SK-N-SH (cell line): Measurements from ENCODE around the gene RIMOC1. TPM values are rescaled to one million over a fixed set of nuclear protein-coding genes. Genes with fewer than 3 reads are reported as not detected.

ENCODE experiments used
- CTCF ChIA-PET: fragments of 300-600, 350-600 bp; formaldehyde crosslinking; extraction: SDS; loops from one replicate; lab custom pipeline; 2021; lab: Yijun Ruan, JAX
- POLR2A ChIA-PET: fragments of 350-600 bp; sonication (Branson Sonifier 250); formaldehyde crosslinking; extraction: SDS; loops from one replicate; lab custom pipeline; 2020; ENCODE audit warnings: antibody characterized with exemption, inconsistent platforms; lab: Yijun Ruan, JAX
- DNase-seq: peaks from one replicate; pipeline ENCODE4 v3.0.0; 2012
- H2AFZ ChIP-seq: fragments of 200-600 bp; sonication (generic); 2 replicates; pipeline ENCODE4 v1.8.1; 2016; ENCODE audit warnings: antibody characterized with exemption, mild to moderate bottlenecking, low read depth
- H3F3A ChIP-seq: fragments of 200-600 bp; sonication (generic); replicated peaks from 2 replicates; pipeline ENCODE3; 2016; ENCODE audit warnings: antibody characterized with exemption, mild to moderate bottlenecking; ENCODE audit not compliant: insufficient read depth
- H3K27ac ChIP-seq, 2 experiments: fragments of 200-500 bp in 1 of 2; fragments of 200-600 bp in 1 of 2; sonication (Bioruptor generic) in 1 of 2; sonication (generic), shearing (Covaris generic) in 1 of 2; 2 replicates each; pipeline versions ENCODE4 v1.5.1 to v1.6.1; 2014 to 2016; ENCODE audit warnings: low read depth in 2 of 2, inconsistent platforms in 1 of 2, low read length in 1 of 2, mild to moderate bottlenecking in 1 of 2, mixed read lengths in 1 of 2
- H3K27me3 ChIP-seq: fragments of 200-600 bp; sonication (generic), shearing (Covaris generic); 2 replicates; pipeline ENCODE4 v1.6.1; 2016; ENCODE audit warnings: mixed run types; ENCODE audit not compliant: insufficient read depth
- H3K36me3 ChIP-seq, 2 experiments: fragments of 200-500 bp in 1 of 2; fragments of 200-600 bp in 1 of 2; sonication (Bioruptor generic) in 1 of 2; sonication (generic) in 1 of 2; replicated peaks in 1 of 2; 2 replicates each; pipeline versions ENCODE3 to v1.5.1; 2014 to 2016; ENCODE audit warnings: low read length in 1 of 2, mild to moderate bottlenecking in 1 of 2; ENCODE audit not compliant: insufficient read depth in 2 of 2, control insufficient read depth in 1 of 2
- H3K4me1 ChIP-seq, 2 experiments: fragments of 200-500 bp in 1 of 2; fragments of 200-600 bp in 1 of 2; sonication (Bioruptor generic) in 1 of 2; sonication (generic), shearing (Covaris generic) in 1 of 2; 2 replicates each; pipeline versions ENCODE4 v1.5.1 to v1.6.1; 2014 to 2016; ENCODE audit warnings: low read depth in 1 of 2, low read length in 1 of 2, mixed run types in 1 of 2; ENCODE audit not compliant: insufficient read depth in 2 of 2, control insufficient read depth in 1 of 2
- H3K4me2 ChIP-seq: fragments of 200-600 bp; sonication (generic), shearing (Covaris generic); 2 replicates; pipeline ENCODE4 v1.6.1; 2017; ENCODE audit warnings: mixed run types
- H3K4me3 ChIP-seq, 2 experiments: fragments of 200-500 bp in 1 of 2; fragments of 200-600 bp in 1 of 2; sonication (Bioruptor generic) in 1 of 2; sonication (generic), shearing (Covaris generic) in 1 of 2; 2 replicates each; pipeline versions ENCODE4 v1.5.1 to v1.8.1; 2014 to 2016; ENCODE audit warnings: low read depth in 2 of 2, inconsistent platforms in 1 of 2, low read length in 1 of 2, mild to moderate bottlenecking in 1 of 2, mixed read lengths in 1 of 2, moderate library complexity in 1 of 2
- H3K79me2 ChIP-seq: fragments of 200-600 bp; sonication (generic); 2 replicates; pipeline ENCODE4 v1.8.1; 2017; ENCODE audit warnings: mild to moderate bottlenecking; ENCODE audit not compliant: insufficient read depth
- H3K9ac ChIP-seq: fragments of 200-600 bp; sonication (generic); 2 replicates; pipeline ENCODE4 v1.6.1; 2017; ENCODE audit warnings: mixed run types
- H3K9me2 ChIP-seq: fragments of 200-600 bp; sonication (generic); 2 replicates; pipeline ENCODE4 v1.6.1; 2017; ENCODE audit warnings: mixed run types
- H3K9me3 ChIP-seq: fragments of 200-600 bp; sonication (generic); 2 replicates; pipeline ENCODE4 v1.6.1; 2017; ENCODE audit warnings: mixed run types, mild to moderate bottlenecking, moderate library complexity
- H4K20me1 ChIP-seq: fragments of 200-600 bp; sonication (generic); 2 replicates; pipeline ENCODE4 v1.6.1; 2017; ENCODE audit warnings: mild to moderate bottlenecking, mixed run types; ENCODE audit not compliant: insufficient read depth
- EZH2phosphoT487 ChIP-seq: fragments of 200-600 bp; sonication (generic); IDR thresholded peaks from 2 replicates; pipeline ENCODE4 v1.6.1; 2017; ENCODE audit warnings: low read depth, mixed run types, mild to moderate bottlenecking, antibody characterized with exemption, moderate library complexity, borderline replicate concordance
- FOXJ3 ChIP-seq: sonication (generic); formaldehyde crosslinking; IDR thresholded peaks from 2 replicates; pipeline ENCODE4 v1.5.1; 2020; ENCODE audit warnings: mild to moderate bottlenecking, missing genetic modification reagents
- GABPA ChIP-seq: IDR thresholded peaks from 2 replicates; pipeline ENCODE4 v1.4.0; 2012; ENCODE audit warnings: low read depth, mild to moderate bottlenecking
- JUND ChIP-seq: IDR thresholded peaks from 2 replicates; pipeline ENCODE4 v1.4.0; 2012
- MAX ChIP-seq: IDR thresholded peaks from 2 replicates; pipeline ENCODE4 v1.4.0; 2012; ENCODE audit warnings: low read depth
- MXI1 ChIP-seq: IDR thresholded peaks from 2 replicates; pipeline ENCODE4 v1.6.1; 2012; ENCODE audit warnings: mild to moderate bottlenecking, low read depth, low read length, improper control_type of control experiment
- NFIC ChIP-seq: IDR thresholded peaks from 2 replicates; pipeline ENCODE4 v1.4.0; 2012; ENCODE audit warnings: borderline replicate concordance
- NRF1 ChIP-seq: IDR thresholded peaks from 2 replicates; pipeline ENCODE4 v1.6.1; 2012; ENCODE audit warnings: low read depth, mild to moderate bottlenecking, low read length
- PBX3 ChIP-seq: IDR thresholded peaks from 2 replicates; pipeline ENCODE4; 2012
- POLR2AphosphoS5 ChIP-seq: IDR thresholded peaks from 2 replicates; pipeline ENCODE4 v1.6.1; 2012; ENCODE audit warnings: low read depth, low read length
- RXRA ChIP-seq: IDR thresholded peaks from 2 replicates; pipeline ENCODE4 v1.4.0; 2012; ENCODE audit warnings: low read depth, mild to moderate bottlenecking, borderline replicate concordance
- SIN3A ChIP-seq: IDR thresholded peaks from 2 replicates; pipeline ENCODE4 v1.6.1; 2012; ENCODE audit warnings: low read depth, mild to moderate bottlenecking, low read length, moderate library complexity, borderline replicate concordance
- TAF1 ChIP-seq: IDR thresholded peaks from 2 replicates; pipeline ENCODE4 v1.6.1; 2012; ENCODE audit warnings: low read depth, mild to moderate bottlenecking, low read length, moderate library complexity, borderline replicate concordance
- TEAD4 ChIP-seq: IDR thresholded peaks from 2 replicates; pipeline ENCODE4 v1.4.0; 2012; ENCODE audit warnings: mild to moderate bottlenecking, borderline replicate concordance; ENCODE audit not compliant: insufficient read depth
- YY1 ChIP-seq: IDR thresholded peaks from 2 replicates; pipeline ENCODE4 v1.4.0; 2012; ENCODE audit warnings: low read depth, mild to moderate bottlenecking
- WGBS: methylation state at CpG from one replicate; pipeline ENCODE4 v1.1.6; 2017; ENCODE audit warnings: low lambda C conversion rate; 5-methylcytosine and 5-hydroxymethylcytosine counted together
- polyA plus RNA-seq, 3 experiments: library from polyadenylated mRNA; depleted of rRNA; stranded (reverse); fragments of >200 nt; gene quantifications; 2 replicates each; pipeline ENCODE4 v1.2.3, GENCODE V29; 2012
- TF ChIP-seq, protein P1 (sequence below): fragments of 200-600 bp; sonication (generic); IDR thresholded peaks from 2 replicates; pipeline ENCODE4 v1.6.1; 2017; ENCODE audit warnings: antibody characterized with exemption, mild to moderate bottlenecking, moderate library complexity
- TF ChIP-seq, protein P2 (sequence below): IDR thresholded peaks from 2 replicates; pipeline ENCODE4 v1.4.0; 2012; ENCODE audit warnings: low read depth, borderline replicate concordance
- TF ChIP-seq, protein P3 (sequence below): IDR thresholded peaks from 2 replicates; pipeline ENCODE4 v1.6.1; 2012; ENCODE audit warnings: mild to moderate bottlenecking, low read depth, low read length, moderate library complexity
- TF ChIP-seq, protein P4 (sequence below): fragments of 150-350 bp; IDR thresholded peaks from 2 replicates; pipeline ENCODE4 v1.6.1; 2017; ENCODE audit warnings: antibody characterized with exemption, low read length, low read depth, borderline replicate concordance

Gene RIMOC1
- polyA plus RNA-seq, 1 of the 3 experiments (the other 2 are of a cell fraction), result 6.5 TPM

GRCh38 chr5:41869724-41870626 is 34.2 kb upstream of the RIMOC1 start, which contains the start of gene OXCT1:
Gene OXCT1, minus strand, starts transcription at chr5:41870425. Its CDS starts 67 bp downstream, at chr5:41870358.
- Histone ChIP-seq H4K20me1 (no peaks in the 10 kb centered on the region), H3K36me3 (no peaks in the 10 kb centered on the region), H2AFZ (peak within 1 kb of the TSS; percentile 96), H3F3A (peaks cover 4% of the 10 kb centered on the region), H3K9me3 (no peaks in the 10 kb centered on the region), H3K4me2 (peak within 1 kb of the TSS; percentile 94), H3K79me2 (peaks cover 10% of the 10 kb centered on the region), H3K9me2 (no peaks in the 10 kb centered on the region), H3K27ac (peak within 1 kb of the TSS; percentile 72 to 89), H3K9ac (peak within 1 kb of the TSS; percentile 84), H3K4me1 (peaks cover 6 to 12% of the 10 kb centered on the region in 2 experiments; a peak in 1 of 4 replicates), H3K4me3 (peak within 1 kb of the TSS; percentile 85 to 91), H3K27me3 (no peaks in the 10 kb centered on the region)
- 2% methylated on average over 47 of the region's 82 CpGs for WGBS
- ChIA-PET CTCF (interaction anchor here (1.3 to 5.7 kb wide), 3 partner anchors 13 to 187 kb away, joined by 4 to 46 read pairs (median 5); no protein-coding TSS in a partner anchor), POLR2A (interaction anchor here (0.6 to 1.4 kb wide), 3 partner anchors 34 to 1176 kb away, joined by 5 to 10 read pairs (median 9); partner anchors contain the start of gene RIMOC1)
- TF ChIP-seq RXRA (no peak), FOXJ3 (CRISPR knock-in tag) (no peak), PBX3 (no peak), GABPA (0 out of 2 replicates have a peak, but pooled peaks have one; percentile 9), SIN3A (peak; percentile 44; the same call in 1 of the 2 replicates), POLR2AphosphoS5 (peak; percentile 51; the same call in 1 of the 2 replicates), TAF1 (peak; percentile 77; the same call in 1 of the 2 replicates), NRF1 (peak; percentile 46; the same call in 1 of the 2 replicates), JUND (no peak), EZH2phosphoT487 (no peak), NFIC (peak; percentile 52), MXI1 (peak; percentile 69; the same call in 1 of the 2 replicates), MAX (peak; percentile 56; the same call in 1 of the 2 replicates), YY1 (peak; percentile 83), TEAD4 (peak; percentile 1; the same call in 1 of the 2 replicates)
- TF ChIP-seq, protein P1, sequence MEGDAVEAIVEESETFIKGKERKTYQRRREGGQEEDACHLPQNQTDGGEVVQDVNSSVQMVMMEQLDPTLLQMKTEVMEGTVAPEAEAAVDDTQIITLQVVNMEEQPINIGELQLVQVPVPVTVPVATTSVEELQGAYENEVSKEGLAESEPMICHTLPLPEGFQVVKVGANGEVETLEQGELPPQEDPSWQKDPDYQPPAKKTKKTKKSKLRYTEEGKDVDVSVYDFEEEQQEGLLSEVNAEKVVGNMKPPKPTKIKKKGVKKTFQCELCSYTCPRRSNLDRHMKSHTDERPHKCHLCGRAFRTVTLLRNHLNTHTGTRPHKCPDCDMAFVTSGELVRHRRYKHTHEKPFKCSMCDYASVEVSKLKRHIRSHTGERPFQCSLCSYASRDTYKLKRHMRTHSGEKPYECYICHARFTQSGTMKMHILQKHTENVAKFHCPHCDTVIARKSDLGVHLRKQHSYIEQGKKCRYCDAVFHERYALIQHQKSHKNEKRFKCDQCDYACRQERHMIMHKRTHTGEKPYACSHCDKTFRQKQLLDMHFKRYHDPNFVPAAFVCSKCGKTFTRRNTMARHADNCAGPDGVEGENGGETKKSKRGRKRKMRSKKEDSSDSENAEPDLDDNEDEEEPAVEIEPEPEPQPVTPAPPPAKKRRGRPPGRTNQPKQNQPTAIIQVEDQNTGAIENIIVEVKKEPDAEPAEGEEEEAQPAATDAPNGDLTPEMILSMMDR, result no peak
- TF ChIP-seq, protein P2, sequence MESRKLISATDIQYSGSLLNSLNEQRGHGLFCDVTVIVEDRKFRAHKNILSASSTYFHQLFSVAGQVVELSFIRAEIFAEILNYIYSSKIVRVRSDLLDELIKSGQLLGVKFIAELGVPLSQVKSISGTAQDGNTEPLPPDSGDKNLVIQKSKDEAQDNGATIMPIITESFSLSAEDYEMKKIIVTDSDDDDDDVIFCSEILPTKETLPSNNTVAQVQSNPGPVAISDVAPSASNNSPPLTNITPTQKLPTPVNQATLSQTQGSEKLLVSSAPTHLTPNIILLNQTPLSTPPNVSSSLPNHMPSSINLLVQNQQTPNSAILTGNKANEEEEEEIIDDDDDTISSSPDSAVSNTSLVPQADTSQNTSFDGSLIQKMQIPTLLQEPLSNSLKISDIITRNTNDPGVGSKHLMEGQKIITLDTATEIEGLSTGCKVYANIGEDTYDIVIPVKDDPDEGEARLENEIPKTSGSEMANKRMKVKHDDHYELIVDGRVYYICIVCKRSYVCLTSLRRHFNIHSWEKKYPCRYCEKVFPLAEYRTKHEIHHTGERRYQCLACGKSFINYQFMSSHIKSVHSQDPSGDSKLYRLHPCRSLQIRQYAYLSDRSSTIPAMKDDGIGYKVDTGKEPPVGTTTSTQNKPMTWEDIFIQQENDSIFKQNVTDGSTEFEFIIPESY, result no peak
- TF ChIP-seq, protein P3, sequence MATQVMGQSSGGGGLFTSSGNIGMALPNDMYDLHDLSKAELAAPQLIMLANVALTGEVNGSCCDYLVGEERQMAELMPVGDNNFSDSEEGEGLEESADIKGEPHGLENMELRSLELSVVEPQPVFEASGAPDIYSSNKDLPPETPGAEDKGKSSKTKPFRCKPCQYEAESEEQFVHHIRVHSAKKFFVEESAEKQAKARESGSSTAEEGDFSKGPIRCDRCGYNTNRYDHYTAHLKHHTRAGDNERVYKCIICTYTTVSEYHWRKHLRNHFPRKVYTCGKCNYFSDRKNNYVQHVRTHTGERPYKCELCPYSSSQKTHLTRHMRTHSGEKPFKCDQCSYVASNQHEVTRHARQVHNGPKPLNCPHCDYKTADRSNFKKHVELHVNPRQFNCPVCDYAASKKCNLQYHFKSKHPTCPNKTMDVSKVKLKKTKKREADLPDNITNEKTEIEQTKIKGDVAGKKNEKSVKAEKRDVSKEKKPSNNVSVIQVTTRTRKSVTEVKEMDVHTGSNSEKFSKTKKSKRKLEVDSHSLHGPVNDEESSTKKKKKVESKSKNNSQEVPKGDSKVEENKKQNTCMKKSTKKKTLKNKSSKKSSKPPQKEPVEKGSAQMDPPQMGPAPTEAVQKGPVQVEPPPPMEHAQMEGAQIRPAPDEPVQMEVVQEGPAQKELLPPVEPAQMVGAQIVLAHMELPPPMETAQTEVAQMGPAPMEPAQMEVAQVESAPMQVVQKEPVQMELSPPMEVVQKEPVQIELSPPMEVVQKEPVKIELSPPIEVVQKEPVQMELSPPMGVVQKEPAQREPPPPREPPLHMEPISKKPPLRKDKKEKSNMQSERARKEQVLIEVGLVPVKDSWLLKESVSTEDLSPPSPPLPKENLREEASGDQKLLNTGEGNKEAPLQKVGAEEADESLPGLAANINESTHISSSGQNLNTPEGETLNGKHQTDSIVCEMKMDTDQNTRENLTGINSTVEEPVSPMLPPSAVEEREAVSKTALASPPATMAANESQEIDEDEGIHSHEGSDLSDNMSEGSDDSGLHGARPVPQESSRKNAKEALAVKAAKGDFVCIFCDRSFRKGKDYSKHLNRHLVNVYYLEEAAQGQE, result no peak
- TF ChIP-seq, protein P4, sequence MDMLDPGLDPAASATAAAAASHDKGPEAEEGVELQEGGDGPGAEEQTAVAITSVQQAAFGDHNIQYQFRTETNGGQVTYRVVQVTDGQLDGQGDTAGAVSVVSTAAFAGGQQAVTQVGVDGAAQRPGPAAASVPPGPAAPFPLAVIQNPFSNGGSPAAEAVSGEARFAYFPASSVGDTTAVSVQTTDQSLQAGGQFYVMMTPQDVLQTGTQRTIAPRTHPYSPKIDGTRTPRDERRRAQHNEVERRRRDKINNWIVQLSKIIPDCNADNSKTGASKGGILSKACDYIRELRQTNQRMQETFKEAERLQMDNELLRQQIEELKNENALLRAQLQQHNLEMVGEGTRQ, result no peak
- DNase-seq, result peak; percentile 88
